ENCODE results near the gene IFIT2.
"Not testable (repeated sequence)": the region's sequence is repeated elsewhere in the genome, so short reads cannot be mapped to it uniquely, and the experiment has no call there.

IFIT2 gene

GRCh38 chr10:89301721-89302445 lies at the start of gene IFIT2:
TSS of gene IFIT2 (plus strand) at chr10:89302046. CDS start at chr10:89302124, 78 bp downstream.
- DNase-seq (ENCODE audit: low read depth in 2 of 3, low spot score in 2 of 3): no peak

DNA sequence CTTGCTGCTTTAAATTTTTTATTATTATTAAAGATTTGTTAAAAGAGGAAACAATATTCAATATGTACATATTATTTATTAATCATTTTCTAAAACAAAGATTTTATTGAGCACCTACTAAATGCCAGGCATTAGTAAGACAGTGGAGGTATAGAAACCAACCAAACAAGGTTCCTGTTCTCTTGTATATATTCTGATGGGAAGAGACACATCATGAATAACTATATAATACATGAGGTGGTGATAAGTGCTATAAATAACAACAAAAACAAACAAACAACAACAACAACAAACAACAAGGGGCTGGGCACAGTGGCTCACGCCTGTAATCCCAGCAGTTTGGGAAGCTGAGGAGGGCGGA lies 49.6 kb upstream of the IFIT2 start:
- no peak for DNase-seq (ENCODE audit: low read depth in 2 of 3, low spot score in 2 of 3)

- DNase-seq (ENCODE audit: low read depth in 2 of 3, low spot score in 2 of 3): not testable (repeated sequence)
Measured at GRCh38 chr10:89255091-89255579, 46.7 kb upstream of the IFIT2 start.

DNA sequence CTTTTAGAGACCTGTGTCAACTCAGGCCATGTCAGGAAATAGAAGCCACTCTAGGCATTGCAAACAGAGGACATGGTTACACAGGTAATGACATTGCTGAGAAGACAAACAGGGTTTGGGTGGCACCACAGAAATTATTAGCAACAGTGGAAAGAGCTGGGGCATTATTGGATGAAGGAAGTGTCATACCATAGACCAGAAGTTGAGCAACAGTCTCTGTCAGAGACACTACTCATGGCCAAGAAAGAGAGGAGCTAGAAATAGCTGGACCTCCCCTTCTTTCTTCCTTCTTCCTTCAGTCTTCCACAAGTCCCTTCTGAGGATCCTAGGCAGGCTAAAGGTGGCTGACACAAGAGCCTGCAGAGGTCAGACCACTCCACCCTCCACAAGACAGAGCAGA lies 46.1 kb upstream of the IFIT2 start:
- no peak for DNase-seq (ENCODE audit: low read depth in 2 of 3, low spot score in 2 of 3)

DNA sequence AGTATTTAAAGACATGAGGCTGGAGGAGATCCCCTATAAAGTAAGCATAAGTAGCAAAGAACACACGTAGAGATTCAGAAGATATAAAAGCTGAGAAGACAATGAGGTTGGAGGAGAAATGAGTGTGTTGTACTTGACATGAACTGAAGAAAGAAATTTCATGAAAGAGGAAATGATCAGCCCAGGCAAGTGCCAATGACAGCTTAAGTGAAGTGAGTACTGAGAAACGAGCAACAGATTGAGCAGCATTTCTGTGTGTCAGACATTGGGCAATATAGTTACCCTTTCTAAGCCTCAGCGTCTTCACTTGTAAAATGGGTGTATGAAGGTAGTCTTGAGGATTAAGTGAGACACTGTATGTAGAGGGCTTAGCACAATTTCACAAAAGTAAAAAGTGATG lies 45.5 kb upstream of the IFIT2 start:
- DNase-seq (ENCODE audit: low read depth in 2 of 3, low spot score in 2 of 3): no peak

GRCh38 chr10:89256962-89257361 lies 44.9 kb upstream of the IFIT2 start:
- no peak for DNase-seq (ENCODE audit: low read depth in 2 of 3, low spot score in 2 of 3)

DNA sequence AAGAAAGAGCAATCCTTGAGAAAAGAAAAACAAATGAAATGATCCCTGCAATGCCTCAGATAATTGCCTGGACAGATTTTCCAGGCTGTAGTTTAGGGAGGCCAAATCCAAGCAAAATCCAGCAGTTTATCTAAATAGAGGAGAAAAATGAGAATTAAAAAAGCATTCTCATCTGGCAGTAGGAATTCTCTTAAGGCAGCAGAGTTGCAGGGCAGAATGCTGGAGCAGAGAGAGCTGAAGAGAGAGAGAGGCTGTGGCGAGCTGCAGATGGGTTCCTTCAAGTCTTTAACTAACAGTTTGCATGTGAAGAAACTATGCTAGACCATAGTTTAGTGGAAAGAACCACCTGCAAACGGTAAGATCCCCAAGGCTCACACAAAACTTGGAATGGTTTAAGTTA lies 44.3 kb upstream of the IFIT2 start:
- no peak for DNase-seq (ENCODE audit: low read depth in 2 of 3, low spot score in 2 of 3)

DNA sequence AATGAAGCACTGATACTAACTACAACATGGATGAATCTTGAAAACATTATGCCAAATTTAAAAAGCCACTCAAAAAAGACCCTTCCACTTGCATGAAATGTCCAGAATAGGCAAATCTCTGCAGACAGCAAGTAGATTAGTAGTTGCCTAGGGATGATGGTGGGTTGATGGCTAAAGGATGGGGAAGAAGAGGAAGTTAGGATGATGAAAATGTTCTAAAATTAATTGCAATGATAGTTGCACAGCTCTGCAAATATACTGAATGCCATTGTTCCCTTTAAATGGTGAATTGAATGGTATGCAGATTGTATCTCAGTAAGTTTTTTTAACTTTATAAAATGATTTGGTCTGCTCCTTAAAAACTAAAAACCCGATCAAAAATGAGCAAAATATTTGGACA lies 43.0 kb upstream of the IFIT2 start:
- no peak for DNase-seq (ENCODE audit: low read depth in 2 of 3, low spot score in 2 of 3)

GRCh38 chr10:89262086-89263051 lies 39.5 kb upstream of the IFIT2 start:
- DNase-seq (ENCODE audit: low read depth in 2 of 3, low spot score in 2 of 3): no peak

DNA sequence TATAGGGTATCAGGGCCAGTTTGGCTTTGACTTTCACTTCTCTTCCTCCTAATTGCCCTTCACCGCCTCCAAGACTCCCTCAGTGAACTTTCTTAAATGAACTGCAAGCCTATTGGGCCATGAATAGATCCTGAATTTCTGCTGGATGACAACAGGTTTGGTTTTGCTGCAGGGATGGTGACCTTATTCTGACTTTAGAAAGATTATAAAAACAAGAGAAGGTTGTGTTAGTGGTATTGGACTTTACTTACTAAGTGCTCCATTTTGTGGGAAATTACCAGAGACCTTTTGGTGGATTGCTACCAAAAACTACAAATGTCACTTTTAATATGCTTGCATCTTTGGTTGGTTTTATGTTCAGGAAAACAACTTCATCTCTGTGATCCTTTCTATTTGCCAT lies 38.8 kb upstream of the IFIT2 start:
- DNase-seq (ENCODE audit: low read depth in 2 of 3, low spot score in 2 of 3): no peak

- no peak for DNase-seq (ENCODE audit: low read depth in 2 of 3, low spot score in 2 of 3)
Measured at GRCh38 chr10:89263531-89263930, 38.3 kb upstream of the IFIT2 start.

GRCh38 chr10:89266721-89267453 lies 35.0 kb upstream of the IFIT2 start:
- DNase-seq (ENCODE audit: low read depth in 2 of 3, low spot score in 2 of 3): no peak

DNA sequence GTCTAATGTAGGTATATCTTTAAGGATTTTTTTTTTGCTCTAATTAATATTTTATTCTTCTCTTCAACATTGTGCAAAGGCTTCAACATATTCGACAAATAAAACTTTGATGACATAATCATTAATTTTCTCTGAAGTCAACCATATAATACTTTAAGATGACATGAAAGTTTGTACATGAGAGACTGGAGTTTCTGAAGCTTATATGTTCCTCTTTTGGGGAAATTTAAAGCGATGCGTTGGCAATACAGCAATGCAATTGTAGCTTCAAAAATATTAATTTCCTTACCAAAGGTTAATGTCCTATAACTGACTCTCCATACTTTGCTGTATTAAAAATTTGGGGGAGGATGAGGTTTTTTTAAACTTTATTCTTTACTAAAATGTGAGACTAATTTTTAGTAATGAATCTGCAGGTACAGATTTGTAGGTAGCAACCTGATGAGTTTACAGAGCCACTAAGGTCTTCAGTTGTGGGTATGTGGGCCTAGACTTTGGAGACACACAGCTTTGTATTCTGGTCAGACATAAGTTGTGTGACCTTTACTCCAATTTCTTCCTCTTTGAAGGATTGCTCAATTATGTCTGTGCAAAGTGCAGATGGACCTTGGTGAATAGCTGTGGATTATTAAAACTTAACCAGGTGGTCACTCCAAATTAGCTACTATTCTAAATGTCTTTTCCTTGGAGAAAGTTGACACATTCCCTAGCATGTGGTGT lies 32.3 kb upstream of the IFIT2 start:
- DNase-seq (ENCODE audit: low read depth in 2 of 3, low spot score in 2 of 3): no peak

GRCh38 chr10:89270153-89270483 lies 31.7 kb upstream of the IFIT2 start:
- no peak for DNase-seq (ENCODE audit: low read depth in 2 of 3, low spot score in 2 of 3)

DNA sequence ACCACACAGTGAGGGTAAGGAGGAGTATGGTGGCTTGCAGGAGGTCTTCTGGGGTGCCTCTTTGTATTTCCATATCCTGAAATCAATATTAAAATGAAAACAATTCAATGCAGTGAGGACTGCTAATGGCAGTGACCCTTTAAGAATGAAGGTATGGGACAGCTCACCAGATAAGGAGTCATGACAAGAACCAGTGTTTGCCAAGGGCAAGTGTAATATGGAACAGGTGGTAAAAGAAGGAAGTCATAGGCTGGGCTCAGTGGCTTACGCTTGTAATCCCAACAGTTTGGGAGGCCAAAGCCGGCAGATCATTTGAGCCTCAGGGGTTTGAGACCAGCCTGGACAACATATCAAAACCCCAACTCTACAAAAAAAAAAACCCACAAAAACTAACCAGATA lies 30.3 kb upstream of the IFIT2 start:
- DNase-seq (ENCODE audit: low read depth in 2 of 3, low spot score in 2 of 3): no peak

GRCh38 chr10:89273680-89274079 lies 28.2 kb upstream of the IFIT2 start:
- DNase-seq (ENCODE audit: low read depth in 2 of 3, low spot score in 2 of 3): no peak

DNA sequence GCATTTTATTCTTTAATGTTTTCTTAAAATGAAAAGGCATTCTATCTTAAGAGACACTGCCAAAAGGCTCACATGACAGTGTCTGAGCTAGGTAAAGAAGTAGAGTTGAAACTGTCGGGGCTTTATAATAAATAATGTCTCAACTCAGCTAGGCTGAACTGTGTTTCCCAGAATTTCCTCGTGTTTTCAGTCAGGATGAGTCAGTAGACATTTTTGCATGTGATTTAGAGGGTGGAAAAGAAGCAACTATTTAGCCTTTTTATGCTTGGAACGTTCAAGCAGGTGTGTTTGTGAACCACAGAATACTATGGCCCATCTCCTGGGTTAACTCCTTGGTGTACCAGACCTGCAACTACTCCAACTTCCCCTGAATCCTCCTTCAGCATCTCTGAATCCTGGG lies 26.9 kb upstream of the IFIT2 start:
- no peak for DNase-seq (ENCODE audit: low read depth in 2 of 3, low spot score in 2 of 3)

GRCh38 chr10:89275383-89275782 lies 26.5 kb upstream of the IFIT2 start:
- no peak for DNase-seq (ENCODE audit: low read depth in 2 of 3, low spot score in 2 of 3)

DNA sequence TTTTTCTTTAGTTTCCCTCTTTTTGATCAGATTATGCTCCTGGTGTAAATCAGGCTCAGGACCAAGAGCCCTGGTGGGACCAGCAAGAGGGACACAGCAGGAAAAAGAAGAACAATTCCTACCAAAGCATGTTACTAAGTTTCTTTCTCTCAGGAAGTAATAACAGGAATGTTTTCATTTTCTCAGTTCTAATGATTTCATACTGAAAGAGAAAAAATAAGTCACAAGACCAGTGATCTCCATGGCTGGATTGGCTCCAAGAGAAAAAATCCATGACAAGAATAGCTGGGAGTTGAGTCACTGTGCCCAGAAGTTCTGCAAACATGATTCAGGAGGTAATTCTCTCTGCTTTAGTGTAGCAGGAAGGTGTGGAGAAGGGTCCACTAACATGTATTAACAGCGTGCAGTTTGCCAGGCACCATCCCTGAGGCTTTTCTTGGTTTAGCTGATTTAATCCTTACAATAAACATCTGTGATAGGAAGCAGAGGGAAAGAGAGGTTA lies 23.8 kb upstream of the IFIT2 start:
- no peak for DNase-seq (ENCODE audit: low read depth in 2 of 3, low spot score in 2 of 3)

- no peak for DNase-seq (ENCODE audit: low read depth in 2 of 3, low spot score in 2 of 3)
Measured at GRCh38 chr10:89278900-89279392, 22.9 kb upstream of the IFIT2 start.

GRCh38 chr10:89279421-89279869 lies 22.4 kb upstream of the IFIT2 start:
- no peak for DNase-seq (ENCODE audit: low read depth in 2 of 3, low spot score in 2 of 3)
